Left ventricle myocardium inferior (tissue), 1 donor: Measurements from ENCODE around the gene TBCD. TPM values are rescaled to one million over a fixed set of nuclear protein-coding genes. Genes with fewer than 3 reads are reported as not detected.

Experiments used
- DNase-seq: peaks from one replicate; pipeline ENCODE4 v3.0.0-alpha.2; 2020
- H3K27ac ChIP-seq: fragments of 200-600 bp; replicated peaks from 2 replicates; pipeline ENCODE4 v1.8.0; 2021
- H3K27me3 ChIP-seq: fragments of 200-600 bp; 2 replicates; pipeline ENCODE4 v1.8.0; 2021; ENCODE audit warnings: low read depth
- H3K36me3 ChIP-seq: fragments of 200-600 bp; 2 replicates; pipeline ENCODE4 v1.8.0; 2021
- H3K4me1 ChIP-seq: fragments of 200-600 bp; 2 replicates; pipeline ENCODE4 v1.8.0; 2021
- H3K4me3 ChIP-seq: fragments of 200-600 bp; 2 replicates; pipeline ENCODE4 v1.8.0; 2021; ENCODE audit warnings: mild to moderate bottlenecking, moderate library complexity
- H3K9me3 ChIP-seq: fragments of 200-600 bp; replicated peaks from 2 replicates; pipeline ENCODE4 v1.8.0; 2021
- intact Hi-C: fragments of 100-400 bp; cut with micrococcal nuclease; formaldehyde crosslinking; loops from one replicate; pipeline ENCODE4 v1.11.0; 2022
- total RNA-seq: library from RNA; stranded (reverse); fragmentation: NEBNext Ultra II Directional; extraction: Animal tissue kit (Norgen Biotek cat#: 25700); gene quantifications from one replicate; pipeline ENCODE4 v1.2.1, GENCODE V29; 2021
- TF ChIP-seq, protein P1 (sequence below): fragments of 200-600 bp; IDR thresholded peaks from 2 replicates; pipeline ENCODE4 v1.8.0; 2021; ENCODE audit warnings: antibody characterized with exemption, mild to moderate bottlenecking, borderline replicate concordance
- donor health status: DM: no; HTN: yes; CAD: no; lungs with severe emphysema.

Gene TBCD
- total RNA-seq, 1 donor from 2014 or later, result 48.0 TPM

DNA sequence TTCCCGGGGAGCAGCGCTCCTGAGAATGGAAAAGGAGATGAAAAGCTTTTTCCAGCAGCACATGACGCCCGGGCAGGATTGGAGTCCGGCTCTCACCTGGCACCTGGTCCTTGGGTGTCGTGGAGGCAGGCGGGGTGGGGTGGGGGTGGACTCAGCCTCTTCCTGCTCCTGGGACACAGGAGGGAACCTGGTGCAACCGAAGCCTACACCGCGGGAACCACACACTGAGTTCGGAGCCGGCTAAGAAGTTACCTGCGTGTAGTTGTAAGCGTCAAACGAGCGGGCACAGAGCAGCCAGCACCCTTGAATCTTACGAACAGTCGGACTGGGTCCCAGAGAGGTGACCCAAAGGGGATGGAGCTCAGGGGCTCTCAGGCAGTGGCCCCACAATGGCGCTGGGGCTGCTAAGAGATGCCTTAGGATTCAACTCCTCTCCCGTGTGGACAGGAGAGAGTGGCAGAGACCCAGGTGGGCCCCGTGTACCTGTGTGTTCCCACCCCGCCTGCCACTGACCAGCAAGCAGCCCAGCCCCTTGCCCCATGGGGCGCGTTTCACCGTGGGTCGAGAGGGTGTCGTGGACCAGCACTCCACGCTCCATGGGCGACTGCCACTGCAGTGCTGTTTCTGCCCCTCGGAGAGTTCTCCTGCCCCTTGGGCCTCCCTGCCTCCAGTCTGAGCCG lies 221.7 kb downstream of the TBCD start:
- no peak overlapping the region for H3K27ac ChIP-seq
- H3K4me1 ChIP-seq, result no peaks in the 10 kb centered on the region
- no peaks in the 10 kb centered on the region for H3K27me3 ChIP-seq
- intact Hi-C loops, result no loop called here
- H3K4me3 ChIP-seq, result no peak overlapping the region
- no peaks in the 10 kb centered on the region for H3K36me3 ChIP-seq
- no peak for DNase-seq
- H3K9me3 ChIP-seq, result no peaks in the 10 kb centered on the region
- TF ChIP-seq, protein P1, sequence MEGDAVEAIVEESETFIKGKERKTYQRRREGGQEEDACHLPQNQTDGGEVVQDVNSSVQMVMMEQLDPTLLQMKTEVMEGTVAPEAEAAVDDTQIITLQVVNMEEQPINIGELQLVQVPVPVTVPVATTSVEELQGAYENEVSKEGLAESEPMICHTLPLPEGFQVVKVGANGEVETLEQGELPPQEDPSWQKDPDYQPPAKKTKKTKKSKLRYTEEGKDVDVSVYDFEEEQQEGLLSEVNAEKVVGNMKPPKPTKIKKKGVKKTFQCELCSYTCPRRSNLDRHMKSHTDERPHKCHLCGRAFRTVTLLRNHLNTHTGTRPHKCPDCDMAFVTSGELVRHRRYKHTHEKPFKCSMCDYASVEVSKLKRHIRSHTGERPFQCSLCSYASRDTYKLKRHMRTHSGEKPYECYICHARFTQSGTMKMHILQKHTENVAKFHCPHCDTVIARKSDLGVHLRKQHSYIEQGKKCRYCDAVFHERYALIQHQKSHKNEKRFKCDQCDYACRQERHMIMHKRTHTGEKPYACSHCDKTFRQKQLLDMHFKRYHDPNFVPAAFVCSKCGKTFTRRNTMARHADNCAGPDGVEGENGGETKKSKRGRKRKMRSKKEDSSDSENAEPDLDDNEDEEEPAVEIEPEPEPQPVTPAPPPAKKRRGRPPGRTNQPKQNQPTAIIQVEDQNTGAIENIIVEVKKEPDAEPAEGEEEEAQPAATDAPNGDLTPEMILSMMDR, result no peak

DNA sequence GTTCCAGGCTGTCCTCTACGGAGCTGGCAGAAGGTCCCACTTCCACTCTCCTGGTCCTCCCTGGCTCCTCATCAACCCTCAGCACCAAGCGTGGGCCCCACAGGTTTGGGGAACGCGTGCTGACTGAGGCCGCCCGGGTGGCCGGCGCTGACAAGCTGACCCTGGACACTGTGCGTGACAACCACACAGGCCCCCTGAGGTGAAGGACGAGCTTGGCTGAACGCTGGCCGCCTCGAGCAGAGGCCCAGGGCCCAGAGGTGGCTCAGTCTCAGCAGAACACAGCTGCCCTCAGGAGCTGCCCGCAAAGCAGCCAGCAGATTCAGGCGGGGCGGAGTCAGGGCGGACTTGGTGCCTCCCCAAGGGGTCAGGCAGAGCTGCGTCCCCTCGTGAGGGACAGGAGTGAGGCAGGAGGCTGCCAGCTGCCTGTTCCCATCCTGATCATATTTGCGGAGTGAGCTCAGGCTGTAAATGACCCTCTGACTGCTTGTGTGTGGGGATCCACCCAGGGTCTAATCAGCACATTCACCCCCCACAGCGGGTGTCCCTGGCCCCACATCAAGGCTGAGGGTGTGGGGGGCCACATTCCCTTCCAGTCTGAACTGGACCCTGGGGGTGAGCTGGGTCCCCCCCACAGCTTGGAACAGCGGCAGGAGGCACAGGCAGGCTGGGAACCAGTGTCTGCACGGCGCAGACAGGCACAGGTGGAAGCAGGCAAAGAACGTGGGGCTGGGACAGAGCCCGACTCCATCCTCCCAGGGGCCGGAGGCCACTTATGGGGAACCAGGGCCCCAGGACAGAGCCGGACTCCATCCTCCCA lies 222.5 kb downstream of the TBCD start:
- Histone ChIP-seq H3K36me3 (no peaks in the 10 kb centered on the region), H3K4me1 (no peaks in the 10 kb centered on the region), H3K27ac (no peak overlapping the region), H3K9me3 (no peaks in the 10 kb centered on the region), H3K27me3 (no peaks in the 10 kb centered on the region), H3K4me3 (no peak overlapping the region)
- TF ChIP-seq, protein P1, result no peak
- intact Hi-C loops, result no loop called here
- no peak for DNase-seq

DNA sequence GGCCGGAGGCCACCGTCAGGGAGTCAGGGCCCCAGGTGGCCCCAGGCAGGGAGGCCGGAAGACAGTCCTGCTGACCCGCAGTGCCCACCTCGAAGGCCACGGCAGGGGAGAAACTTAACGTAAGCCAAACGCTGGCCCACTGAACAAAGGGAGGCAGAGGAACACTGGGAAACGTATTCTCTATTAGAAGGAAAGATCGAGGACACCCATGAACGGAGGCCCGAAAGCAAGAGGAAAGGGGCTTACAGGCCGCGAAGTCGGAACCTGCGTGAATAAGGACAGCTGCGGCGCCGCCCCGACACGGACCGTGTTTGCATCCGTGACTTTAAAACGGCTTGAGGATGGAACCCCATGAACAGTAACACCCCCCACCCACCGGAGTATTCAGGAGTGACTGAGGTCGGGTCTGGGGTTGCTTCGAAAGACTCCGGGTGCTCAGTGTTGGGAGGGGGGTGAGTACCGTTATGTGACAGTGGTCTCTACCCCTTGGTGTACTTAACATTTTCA lies 225.2 kb downstream of the TBCD start:
- Histone ChIP-seq H3K9me3 (no peaks in the 10 kb centered on the region), H3K4me3 (no peak overlapping the region), H3K36me3 (no peaks in the 10 kb centered on the region), H3K27me3 (no peaks in the 10 kb centered on the region), H3K27ac (no peak overlapping the region), H3K4me1 (no peaks in the 10 kb centered on the region)
- intact Hi-C loops, result no loop called here
- TF ChIP-seq, protein P1, result no peak
- DNase-seq, result no peak

DNA sequence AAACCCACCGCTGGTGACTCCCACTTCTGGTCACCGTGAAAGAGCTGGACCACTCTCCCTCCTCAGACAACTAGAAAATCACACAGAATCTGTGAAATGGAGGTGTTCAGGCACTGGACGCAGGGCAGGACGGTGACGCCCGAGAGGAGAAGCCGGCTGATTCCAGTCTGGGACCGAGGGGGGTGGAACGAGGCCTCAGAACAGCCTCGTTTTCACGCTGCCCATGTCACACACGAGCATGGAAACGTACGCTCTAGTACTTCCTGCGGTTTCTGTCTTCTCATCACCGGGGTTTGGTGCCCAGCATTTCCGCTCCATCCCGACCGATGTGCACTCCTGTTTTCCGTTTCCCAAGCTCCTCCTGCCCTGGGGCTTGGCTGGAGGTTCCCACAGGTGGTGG lies 225.7 kb downstream of the TBCD start:
- DNase-seq, result no peak
- H3K4me1 ChIP-seq, result no peaks in the 10 kb centered on the region
- TF ChIP-seq, protein P1, result no peak
- intact Hi-C loops, result no loop called here
- H3K27ac ChIP-seq, result no peak overlapping the region
- H3K4me3 ChIP-seq, result no peak overlapping the region
- no peaks in the 10 kb centered on the region for H3K27me3 ChIP-seq
- H3K36me3 ChIP-seq, result no peaks in the 10 kb centered on the region
- H3K9me3 ChIP-seq, result no peaks in the 10 kb centered on the region

DNA sequence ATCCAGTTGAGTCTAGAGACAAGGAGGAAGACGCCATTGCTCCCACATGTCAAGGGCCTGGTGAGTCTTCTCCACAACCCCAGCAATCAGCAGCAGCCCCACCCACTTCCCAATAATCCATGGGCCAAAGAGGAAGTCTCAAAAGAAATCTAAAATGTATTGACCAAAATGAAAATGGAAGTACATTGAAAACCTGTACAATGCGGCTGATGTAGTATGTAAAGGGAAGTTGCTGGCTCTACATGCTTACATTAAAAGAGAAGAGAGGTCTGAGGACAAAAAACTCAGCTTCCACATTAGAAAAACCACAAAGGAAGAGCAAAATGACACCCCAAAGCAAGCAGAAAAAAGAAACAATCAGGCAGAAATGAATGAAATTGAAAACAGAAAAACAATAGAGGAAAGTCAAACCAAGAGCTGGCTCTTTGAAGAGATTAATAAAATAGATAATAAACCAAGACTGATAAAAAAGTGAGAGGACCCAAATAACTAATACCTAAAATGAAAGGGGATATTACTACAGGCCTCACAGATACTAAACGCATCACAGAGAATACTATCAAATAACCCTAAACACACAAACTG lies 227.0 kb downstream of the TBCD start:
- intact Hi-C loops, result no loop called here
- H3K36me3 ChIP-seq, result no peaks in the 10 kb centered on the region
- H3K4me1 ChIP-seq, result no peaks in the 10 kb centered on the region
- no peaks in the 10 kb centered on the region for H3K9me3 ChIP-seq
- no peaks in the 10 kb centered on the region for H3K27me3 ChIP-seq
- DNase-seq, result no peak
- H3K27ac ChIP-seq, result no peak overlapping the region
- no peak overlapping the region for H3K4me3 ChIP-seq
- TF ChIP-seq, protein P1, result no peak
